K562 (cell line): ENCODE results near the gene GCDH. TPM values are rescaled to one million over a fixed set of nuclear protein-coding genes. Genes with fewer than 3 reads are reported as not detected.

Experiments
- AFF4 ChIP-seq: sonication (generic); formaldehyde crosslinking; IDR thresholded peaks from 2 replicates; pipeline ENCODE4 v1.8.0; 2023; ENCODE audit warnings: mild to moderate bottlenecking, missing genetic modification reagents
- ASH1L ChIP-seq: fragments of 450-650 bp; IDR thresholded peaks from 2 replicates; pipeline ENCODE4 v1.6.1; 2018; ENCODE audit warnings: borderline replicate concordance, mild to moderate bottlenecking, low read depth; ENCODE audit not compliant: partially characterized antibody
- BRD4 ChIP-seq: fragments of 200-600 bp; sonication (generic); IDR thresholded peaks from 2 replicates; pipeline ENCODE4 v1.6.1; 2017; ENCODE audit warnings: inconsistent platforms
- HES1 ChIP-seq: fragments of 450-650 bp; IDR thresholded peaks from 2 replicates; pipeline ENCODE4 v1.6.1; 2016; ENCODE audit warnings: low read depth, mild to moderate bottlenecking, moderate library complexity
- HMG20A ChIP-seq: fragments of 450-650 bp; formaldehyde crosslinking; conservative IDR thresholded peaks from 2 replicates; pipeline ENCODE4 v1.4.0; 2020; ENCODE audit warnings: mild to moderate bottlenecking, mixed read lengths
- JUNB ChIP-seq: fragments of 450-650 bp; formaldehyde crosslinking; conservative IDR thresholded peaks from 2 replicates; pipeline ENCODE4 v1.4.0; 2020; ENCODE audit warnings: mild to moderate bottlenecking
- MYNN ChIP-seq, 2 experiments: sonication (generic); formaldehyde crosslinking in 1 of 2; IDR thresholded peaks; 2 replicates each; pipeline versions ENCODE4 v1.5.0 to v1.6.1; 2016 to 2020; ENCODE audit warnings: antibody characterized with exemption in 1 of 2, missing genetic modification reagents in 1 of 2
- PPARD ChIP-seq: fragments of 250-450 bp; sonication (Bioruptor Pico); IDR thresholded peaks from 2 replicates; pipeline ENCODE4 v1.8.0; 2022; ENCODE audit warnings: inconsistent platforms, mild to moderate bottlenecking, moderate library complexity
- SMAD3 ChIP-seq: fragments of 450-650 bp; formaldehyde crosslinking; conservative IDR thresholded peaks from 2 replicates; pipeline ENCODE4 v1.4.0; 2020; ENCODE audit warnings: mild to moderate bottlenecking
- ZNF124 ChIP-seq: sonication (generic); formaldehyde crosslinking; IDR thresholded peaks from 2 replicates; pipeline ENCODE4 v1.8.1; 2022; ENCODE audit warnings: missing genetic modification reagents
- ZNF644 ChIP-seq: fragments of 200-800 bp; sonication (Bioruptor generic); IDR thresholded peaks from 2 replicates; pipeline ENCODE4 v1.6.1; 2016; ENCODE audit warnings: low read depth, missing genetic modification characterization, missing compliant biosample characterization
- polyA plus RNA-seq, 8 experiments: library from polyadenylated mRNA; depleted of rRNA in 4 of 8; stranded (reverse) in 5 of 8; unstranded in 3 of 8; fragments of >200 nt; fragmentation: Nextera tagmentation in 2 of 8; fragmentation: Illumina TruSeq in 1 of 8; extraction: Ambion mirVana in 2 of 8; extraction: Trizol in 1 of 8; gene quantifications; 2 replicates each; pipeline versions ENCODE4 v1.2.1 to v1.2.3, GENCODE V29; 2011 to 2014; ENCODE audit warnings: inconsistent platforms in 1 of 8, missing spikeins in 1 of 8
- total RNA-seq, 7 experiments: library from RNA; depleted of rRNA in 6 of 7; stranded (reverse); fragments of >200 nt in 6 of 7; fragmentation: Illumina TruSeq in 2 of 7; extraction: Trizol in 2 of 7; gene quantifications; 2 replicates each; pipeline versions ENCODE4 v1.2.1 to v1.2.3, GENCODE V29; 2011 to 2021; ENCODE audit warnings: low replicate concordance in 1 of 7
- TF ChIP-seq, protein P1 (sequence below), 2 experiments: fragments of 150-350 bp in 1 of 2; IDR thresholded peaks; 2 replicates each; pipeline ENCODE4 v1.6.1; 2012 to 2016; ENCODE audit warnings: low read depth in 2 of 2, low read length in 2 of 2, mild to moderate bottlenecking in 1 of 2, moderate library complexity in 1 of 2
- TF ChIP-seq, protein P2 (sequence below), 3 experiments: fragments of 200-800 bp in 1 of 3; fragments of 250-450 bp in 1 of 3; fragments of 450-650 bp in 1 of 3; sonication (Bioruptor Pico) in 1 of 3; sonication (Bioruptor generic) in 1 of 3; formaldehyde crosslinking in 1 of 3; IDR thresholded peaks; 2 replicates each; pipeline versions ENCODE4 v1.6.1 to v1.8.0; 2016 to 2022; ENCODE audit warnings: mild to moderate bottlenecking in 2 of 3, missing genetic modification characterization in 2 of 3, missing compliant biosample characterization in 1 of 3, moderate library complexity in 1 of 3

The GCDH gene
- total and polyA plus RNA-seq, 9 of the 15 experiments (the other 6 are each of a cell fraction or from before 2014, with no cell fraction given) = 2.9 to 50.8 (median 19.1) TPM

DNA sequence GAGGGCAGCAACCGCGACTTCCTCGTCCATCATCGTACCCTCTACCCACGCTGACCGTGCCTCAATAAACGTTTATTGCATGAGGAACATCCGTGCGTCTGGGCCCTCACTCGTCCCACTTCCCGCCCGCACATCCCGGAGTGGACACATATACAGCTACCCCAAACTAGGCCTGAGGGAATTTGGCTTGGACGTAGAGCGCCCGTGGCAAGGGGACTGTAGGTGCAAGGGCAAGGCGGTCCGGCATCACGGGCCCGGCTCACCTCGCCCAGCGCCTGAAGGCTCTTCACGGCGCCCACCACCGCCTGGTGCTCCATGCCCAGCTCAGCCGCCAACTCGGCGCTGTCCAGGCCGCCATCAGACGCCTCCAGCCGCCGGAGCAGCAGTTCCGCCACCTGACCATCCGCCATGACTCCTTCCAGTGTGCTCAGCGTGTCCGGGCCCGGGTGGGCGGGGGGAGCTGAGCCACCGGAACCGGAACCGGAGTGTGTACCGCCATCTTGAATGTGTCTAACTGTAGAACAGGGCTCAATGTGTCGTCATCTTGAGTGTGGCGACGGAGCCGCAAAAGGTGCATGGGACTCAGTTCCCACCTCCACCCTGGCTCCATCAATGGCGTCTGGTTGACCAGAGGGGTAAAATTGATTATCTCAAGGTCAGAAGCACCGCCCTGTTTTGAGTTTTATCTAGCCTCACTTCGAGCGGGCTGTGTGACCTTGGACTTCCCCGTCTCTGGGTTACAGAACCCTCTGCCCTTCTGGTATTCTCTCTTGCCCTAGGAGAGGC lies 42.5 kb downstream of the GCDH start, which contains the start of gene FARSA (continued):
- TF ChIP-seq, protein P1, sequence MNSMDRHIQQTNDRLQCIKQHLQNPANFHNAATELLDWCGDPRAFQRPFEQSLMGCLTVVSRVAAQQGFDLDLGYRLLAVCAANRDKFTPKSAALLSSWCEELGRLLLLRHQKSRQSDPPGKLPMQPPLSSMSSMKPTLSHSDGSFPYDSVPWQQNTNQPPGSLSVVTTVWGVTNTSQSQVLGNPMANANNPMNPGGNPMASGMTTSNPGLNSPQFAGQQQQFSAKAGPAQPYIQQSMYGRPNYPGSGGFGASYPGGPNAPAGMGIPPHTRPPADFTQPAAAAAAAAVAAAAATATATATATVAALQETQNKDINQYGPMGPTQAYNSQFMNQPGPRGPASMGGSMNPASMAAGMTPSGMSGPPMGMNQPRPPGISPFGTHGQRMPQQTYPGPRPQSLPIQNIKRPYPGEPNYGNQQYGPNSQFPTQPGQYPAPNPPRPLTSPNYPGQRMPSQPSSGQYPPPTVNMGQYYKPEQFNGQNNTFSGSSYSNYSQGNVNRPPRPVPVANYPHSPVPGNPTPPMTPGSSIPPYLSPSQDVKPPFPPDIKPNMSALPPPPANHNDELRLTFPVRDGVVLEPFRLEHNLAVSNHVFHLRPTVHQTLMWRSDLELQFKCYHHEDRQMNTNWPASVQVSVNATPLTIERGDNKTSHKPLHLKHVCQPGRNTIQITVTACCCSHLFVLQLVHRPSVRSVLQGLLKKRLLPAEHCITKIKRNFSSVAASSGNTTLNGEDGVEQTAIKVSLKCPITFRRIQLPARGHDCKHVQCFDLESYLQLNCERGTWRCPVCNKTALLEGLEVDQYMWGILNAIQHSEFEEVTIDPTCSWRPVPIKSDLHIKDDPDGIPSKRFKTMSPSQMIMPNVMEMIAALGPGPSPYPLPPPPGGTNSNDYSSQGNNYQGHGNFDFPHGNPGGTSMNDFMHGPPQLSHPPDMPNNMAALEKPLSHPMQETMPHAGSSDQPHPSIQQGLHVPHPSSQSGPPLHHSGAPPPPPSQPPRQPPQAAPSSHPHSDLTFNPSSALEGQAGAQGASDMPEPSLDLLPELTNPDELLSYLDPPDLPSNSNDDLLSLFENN (IDR thresholded peaks at IDR 0.05; ENCODE audit: low read depth in 2 of 2, low read length in 2 of 2) = peak in 1 of 2 experiments; percentile 70; a peak in 2 of 4 replicates
- TF ChIP-seq HES1 (no peak), BRD4 (no peak), JUNB (CRISPR knock-in tag) (no peak), MYNN (IDR thresholded peaks at IDR 0.05) (no peak), MYNN (CRISPR knock-in tag; IDR thresholded peaks at IDR 0.05) (no peak), ASH1L (no peak), ZNF124 (CRISPR knock-in tag) (no peak), HMG20A (no peak), AFF4 (CRISPR knock-in tag) (peak; percentile 77), ZNF644 (peak; percentile 74; the same call in 1 of the 2 replicates), SMAD3 (CRISPR knock-in tag) (no peak), PPARD (no peak)
- TF ChIP-seq, protein P2, sequence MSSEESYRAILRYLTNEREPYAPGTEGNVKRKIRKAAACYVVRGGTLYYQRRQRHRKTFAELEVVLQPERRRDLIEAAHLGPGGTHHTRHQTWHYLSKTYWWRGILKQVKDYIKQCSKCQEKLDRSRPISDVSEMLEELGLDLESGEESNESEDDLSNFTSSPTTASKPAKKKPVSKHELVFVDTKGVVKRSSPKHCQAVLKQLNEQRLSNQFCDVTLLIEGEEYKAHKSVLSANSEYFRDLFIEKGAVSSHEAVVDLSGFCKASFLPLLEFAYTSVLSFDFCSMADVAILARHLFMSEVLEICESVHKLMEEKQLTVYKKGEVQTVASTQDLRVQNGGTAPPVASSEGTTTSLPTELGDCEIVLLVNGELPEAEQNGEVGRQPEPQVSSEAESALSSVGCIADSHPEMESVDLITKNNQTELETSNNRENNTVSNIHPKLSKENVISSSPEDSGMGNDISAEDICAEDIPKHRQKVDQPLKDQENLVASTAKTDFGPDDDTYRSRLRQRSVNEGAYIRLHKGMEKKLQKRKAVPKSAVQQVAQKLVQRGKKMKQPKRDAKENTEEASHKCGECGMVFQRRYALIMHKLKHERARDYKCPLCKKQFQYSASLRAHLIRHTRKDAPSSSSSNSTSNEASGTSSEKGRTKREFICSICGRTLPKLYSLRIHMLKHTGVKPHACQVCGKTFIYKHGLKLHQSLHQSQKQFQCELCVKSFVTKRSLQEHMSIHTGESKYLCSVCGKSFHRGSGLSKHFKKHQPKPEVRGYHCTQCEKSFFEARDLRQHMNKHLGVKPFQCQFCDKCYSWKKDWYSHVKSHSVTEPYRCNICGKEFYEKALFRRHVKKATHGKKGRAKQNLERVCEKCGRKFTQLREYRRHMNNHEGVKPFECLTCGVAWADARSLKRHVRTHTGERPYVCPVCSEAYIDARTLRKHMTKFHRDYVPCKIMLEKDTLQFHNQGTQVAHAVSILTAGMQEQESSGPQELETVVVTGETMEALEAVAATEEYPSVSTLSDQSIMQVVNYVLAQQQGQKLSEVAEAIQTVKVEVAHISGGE (CRISPR knock-in tag; IDR thresholded peaks at IDR 0.05) = peak in 2 of 3 experiments; percentile 41 to 83; a peak in 3 of 6 replicates
